ENCODE results near the gene DHX16.

Gene DHX16

GRCh38 chr6:30611150-30611855 is 61.5 kb downstream of the DHX16 start:
- Histone ChIP-seq H3K9ac (ENCODE audit: low read length in 5 of 5) (no peak overlapping the region), H3K4me3 (ENCODE audit: low read depth in 1 of 5, low read length in 5 of 5) (no peak overlapping the region), H3K27ac (ENCODE audit: low read depth, low read length) (no peak overlapping the region), H3K27me3 (ENCODE audit: control insufficient read depth in 5 of 5, insufficient read depth in 4 of 5, low read length in 5 of 5) (no peaks in the 10 kb centered on the region), H3K4me1 (ENCODE audit: control insufficient read depth in 5 of 5, insufficient read depth in 5 of 5, low read length in 5 of 5) (peaks cover 3 to 54% (median 51%) of the 10 kb centered on the region in 5 donors), H3K36me3 (ENCODE audit: control insufficient read depth in 5 of 5, insufficient read depth in 5 of 5, low read length in 5 of 5) (peaks cover 6 to 37% (median 23%) of the 10 kb centered on the region in 5 donors), H3K9me3 (ENCODE audit: control insufficient read depth in 5 of 5, low read length in 5 of 5) (no peaks in the 10 kb centered on the region)

- no peaks in the 10 kb centered on the region for H3K9me3 ChIP-seq (ENCODE audit: control insufficient read depth in 5 of 5, low read length in 5 of 5)
- H3K27ac ChIP-seq (ENCODE audit: low read depth, low read length), result no peak overlapping the region
- H3K9ac ChIP-seq (ENCODE audit: low read length in 5 of 5), result no peak overlapping the region
- no peak overlapping the region for H3K4me3 ChIP-seq (ENCODE audit: low read depth in 1 of 5, low read length in 5 of 5)
- H3K27me3 ChIP-seq (ENCODE audit: control insufficient read depth in 5 of 5, insufficient read depth in 4 of 5, low read length in 5 of 5), result no peaks in the 10 kb centered on the region
- H3K36me3 ChIP-seq (ENCODE audit: control insufficient read depth in 5 of 5, insufficient read depth in 5 of 5, low read length in 5 of 5), result peaks cover 6 to 44% (median 30%) of the 10 kb centered on the region in 5 donors
- peaks cover 3 to 54% (median 48%) of the 10 kb centered on the region in 5 donors for H3K4me1 ChIP-seq (ENCODE audit: control insufficient read depth in 5 of 5, insufficient read depth in 5 of 5, low read length in 5 of 5)
These were observed 62.7 kb downstream of the DHX16 start for GRCh38 chr6:30610065-30610464.

GRCh38 chr6:30603961-30604360 is 68.8 kb downstream of the DHX16 start:
- Histone ChIP-seq H3K36me3 (ENCODE audit: control insufficient read depth in 5 of 5, insufficient read depth in 5 of 5, low read length in 5 of 5) (peaks cover 17 to 85% (median 72%) of the 10 kb centered on the region in 5 donors), H3K27me3 (ENCODE audit: control insufficient read depth in 5 of 5, insufficient read depth in 4 of 5, low read length in 5 of 5) (no peaks in the 10 kb centered on the region), H3K4me1 (ENCODE audit: control insufficient read depth in 5 of 5, insufficient read depth in 5 of 5, low read length in 5 of 5) (peaks cover 0 to 12% (median 4%) of the 10 kb centered on the region in 5 donors)

More at GRCh38 chr6:30603961-30604360, 68.8 kb downstream of the DHX16 start:
- Histone ChIP-seq H3K9me3 (ENCODE audit: control insufficient read depth in 5 of 5, low read length in 5 of 5) (no peaks in the 10 kb centered on the region), H3K4me3 (ENCODE audit: low read depth in 1 of 5, low read length in 5 of 5) (no peak overlapping the region), H3K27ac (ENCODE audit: low read depth, low read length) (no peak overlapping the region), H3K9ac (ENCODE audit: low read length in 5 of 5) (no peak overlapping the region)
